ENCODE measurements around the gene GEMIN5. TPM values are rescaled to one million over a fixed set of nuclear protein-coding genes. Genes with fewer than 3 reads are reported as not detected.

Gene GEMIN5
- total and polyA plus RNA-seq, 5 donors from 2014 or later = 8.0 to 14.0 (median 11.0) TPM

GRCh38 chr5:154861946-154862345 is 76.1 kb downstream of the GEMIN5 start:
- Histone ChIP-seq H3K36me3 (ENCODE audit: control insufficient read depth, insufficient read depth, low read length) (peaks cover 35% of the 10 kb centered on the region), H3K4me1 (ENCODE audit: control insufficient read depth, insufficient read depth, low read length, poor library complexity, severe bottlenecking) (peaks cover 53% of the 10 kb centered on the region), H3K27me3 (ENCODE audit: control insufficient read depth, insufficient read depth, low read length) (no peaks in the 10 kb centered on the region), H3K9me3 (ENCODE audit: control insufficient read depth in 2 of 2, low read length in 2 of 2) (no peaks in the 10 kb centered on the region), H3K4me3 (ENCODE audit: low read depth, low read length) (no peak overlapping the region), H3K27ac (ENCODE audit: insufficient read depth, low read length, poor library complexity, severe bottlenecking) (no peak overlapping the region)
- peaks cover 19 to 69% (median 48%) of the 10 kb centered on the region in 4 donors for H3K4me1 Mint-ChIP-seq
- H3K27ac Mint-ChIP-seq = peak overlapping the region; percentile 25 to 76 (median 63)
- peaks cover 33% of the 10 kb centered on the region for H3K36me3 Mint-ChIP-seq
- DNase-seq (no peak), ATAC-seq (ENCODE audit: low read depth in 2 of 2) (no peak)
- H3K4me3 Mint-ChIP-seq = peak overlapping the region; percentile 64 to 96 (median 94)
- no peaks in the 10 kb centered on the region for H3K27me3 Mint-ChIP-seq
- no peaks in the 10 kb centered on the region for H3K9me3 Mint-ChIP-seq

DNA sequence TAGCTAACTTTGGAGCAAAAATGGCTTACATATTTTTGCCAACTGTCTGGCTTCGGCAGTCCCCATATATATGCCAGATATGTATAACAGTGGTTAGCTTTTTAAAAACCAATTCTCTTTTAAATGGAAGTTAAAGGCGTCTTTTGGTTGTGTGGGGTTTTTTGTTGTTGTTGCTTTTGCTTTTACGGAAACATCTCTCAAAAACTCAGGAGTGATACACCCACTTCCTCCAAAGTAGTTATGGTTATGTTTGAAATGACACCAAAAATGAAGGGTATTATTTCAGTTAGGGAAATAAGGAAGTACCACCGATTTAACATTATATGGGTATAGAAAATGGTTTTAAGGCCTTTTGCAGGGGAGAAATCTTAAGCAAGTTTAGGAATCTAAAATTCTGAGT is 77.2 kb downstream of the GEMIN5 start:
- no peak for ATAC-seq (ENCODE audit: low read depth in 2 of 2)
- Histone ChIP-seq H3K4me1 (ENCODE audit: control insufficient read depth, insufficient read depth, low read length, poor library complexity, severe bottlenecking) (peaks cover 54% of the 10 kb centered on the region), H3K27ac (ENCODE audit: insufficient read depth, low read length, poor library complexity, severe bottlenecking) (peak overlapping the region; percentile 99), H3K9me3 (ENCODE audit: control insufficient read depth in 2 of 2, low read length in 2 of 2) (no peaks in the 10 kb centered on the region), H3K4me3 (ENCODE audit: low read depth, low read length) (peak overlapping the region; percentile 97), H3K27me3 (ENCODE audit: control insufficient read depth, insufficient read depth, low read length) (no peaks in the 10 kb centered on the region), H3K36me3 (ENCODE audit: control insufficient read depth, insufficient read depth, low read length) (peaks cover 23% of the 10 kb centered on the region)
- no peaks in the 10 kb centered on the region for H3K27me3 Mint-ChIP-seq
- H3K4me1 Mint-ChIP-seq = peaks cover 22 to 64% (median 47%) of the 10 kb centered on the region in 4 donors
- H3K27ac Mint-ChIP-seq = peak overlapping the region; percentile 72 to 100 (median 98)
- no peaks in the 10 kb centered on the region for H3K9me3 Mint-ChIP-seq
- H3K4me3 Mint-ChIP-seq = peak overlapping the region; percentile 92 to 96 (median 94)
- DNase-seq = peak in 1 of 3 donors; percentile 27
- peaks cover 25% of the 10 kb centered on the region for H3K36me3 Mint-ChIP-seq

DNA sequence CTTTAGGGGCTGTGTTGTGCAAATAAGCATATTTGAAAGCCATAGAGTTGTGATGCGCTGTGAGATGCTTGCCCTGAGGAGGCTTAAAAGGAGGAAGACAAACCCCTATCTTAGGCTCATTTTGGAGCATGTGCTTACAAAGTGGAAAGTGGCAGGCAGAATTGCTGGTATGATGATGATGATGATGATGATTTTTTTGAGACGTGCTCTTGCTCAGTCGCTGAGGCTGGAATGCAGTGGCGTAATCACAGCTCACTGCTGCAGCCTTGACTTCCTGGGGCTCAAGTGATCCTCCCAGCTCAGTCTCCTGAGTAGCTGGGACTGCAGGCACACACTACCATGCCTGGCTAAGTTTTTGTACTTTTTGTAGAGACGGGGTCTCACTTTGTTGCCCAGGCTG is 77.9 kb downstream of the GEMIN5 start:
- DNase-seq (peak in 1 of 3 donors; percentile 25), ATAC-seq (ENCODE audit: low read depth in 2 of 2) (no peak)
- H3K9me3 ChIP-seq (ENCODE audit: control insufficient read depth in 2 of 2, low read length in 2 of 2) = no peaks in the 10 kb centered on the region
- peaks cover 17% of the 10 kb centered on the region for H3K36me3 ChIP-seq (ENCODE audit: control insufficient read depth, insufficient read depth, low read length)
- Mint-ChIP-seq H3K27me3 (no peaks in the 10 kb centered on the region), H3K36me3 (peaks cover 18% of the 10 kb centered on the region), H3K27ac (peak overlapping the region; percentile 72 to 100 (median 98)), H3K4me3 (peak overlapping the region; percentile 92 to 96 (median 94)), H3K9me3 (no peaks in the 10 kb centered on the region), H3K4me1 (peaks cover 22 to 58% (median 44%) of the 10 kb centered on the region in 4 donors)
- H3K4me1 ChIP-seq (ENCODE audit: control insufficient read depth, insufficient read depth, low read length, poor library complexity, severe bottlenecking) = peaks cover 54% of the 10 kb centered on the region
- peak overlapping the region; percentile 99 for H3K27ac ChIP-seq (ENCODE audit: insufficient read depth, low read length, poor library complexity, severe bottlenecking)
- H3K27me3 ChIP-seq (ENCODE audit: control insufficient read depth, insufficient read depth, low read length) = no peaks in the 10 kb centered on the region
- peak overlapping the region; percentile 97 for H3K4me3 ChIP-seq (ENCODE audit: low read depth, low read length)

- H3K4me1 ChIP-seq (ENCODE audit: control insufficient read depth, insufficient read depth, low read length, poor library complexity, severe bottlenecking) = peaks cover 54% of the 10 kb centered on the region
- H3K36me3 Mint-ChIP-seq = peaks cover 15% of the 10 kb centered on the region
- DNase-seq (peak in 2 of 3 donors; percentile 47 to 66), ATAC-seq (ENCODE audit: low read depth in 2 of 2) (no peak)
- peak overlapping the region; percentile 99 for H3K27ac ChIP-seq (ENCODE audit: insufficient read depth, low read length, poor library complexity, severe bottlenecking)
- H3K36me3 ChIP-seq (ENCODE audit: control insufficient read depth, insufficient read depth, low read length) = peaks cover 9% of the 10 kb centered on the region
- no peaks in the 10 kb centered on the region for H3K9me3 Mint-ChIP-seq
- peak overlapping the region; percentile 97 for H3K4me3 ChIP-seq (ENCODE audit: low read depth, low read length)
- no peaks in the 10 kb centered on the region for H3K9me3 ChIP-seq (ENCODE audit: control insufficient read depth in 2 of 2, low read length in 2 of 2)
- H3K27ac Mint-ChIP-seq = peak overlapping the region; percentile 97 to 100 (median 98)
- H3K4me1 Mint-ChIP-seq = peaks cover 19 to 52% (median 40%) of the 10 kb centered on the region in 4 donors
- H3K27me3 Mint-ChIP-seq = no peaks in the 10 kb centered on the region
- peak overlapping the region; percentile 92 to 96 (median 94) for H3K4me3 Mint-ChIP-seq
- no peaks in the 10 kb centered on the region for H3K27me3 ChIP-seq (ENCODE audit: control insufficient read depth, insufficient read depth, low read length)
Measured at GRCh38 chr5:154858972-154859871, 78.8 kb downstream of the GEMIN5 start.

- H3K27ac ChIP-seq (ENCODE audit: insufficient read depth, low read length, poor library complexity, severe bottlenecking) = peak within 1 kb of the TSS; percentile 99
- Mint-ChIP-seq H3K36me3 (peaks cover 14% of the 10 kb centered on the region), H3K27me3 (no peaks in the 10 kb centered on the region), H3K9me3 (no peaks in the 10 kb centered on the region), H3K4me3 (peak within 1 kb of the TSS; percentile 92 to 96 (median 94)), H3K27ac (peak within 1 kb of the TSS; percentile 97 to 100 (median 98)), H3K4me1 (peaks cover 19 to 47% (median 36%) of the 10 kb centered on the region in 4 donors)
- peaks cover 54% of the 10 kb centered on the region for H3K4me1 ChIP-seq (ENCODE audit: control insufficient read depth, insufficient read depth, low read length, poor library complexity, severe bottlenecking)
- peak within 1 kb of the TSS; percentile 97 for H3K4me3 ChIP-seq (ENCODE audit: low read depth, low read length)
- H3K36me3 ChIP-seq (ENCODE audit: control insufficient read depth, insufficient read depth, low read length) = peaks cover 4% of the 10 kb centered on the region
- no peaks in the 10 kb centered on the region for H3K9me3 ChIP-seq (ENCODE audit: control insufficient read depth in 2 of 2, low read length in 2 of 2)
- DNase-seq = peak; percentile 93 to 98 (median 97)
- H3K27me3 ChIP-seq (ENCODE audit: control insufficient read depth, insufficient read depth, low read length) = no peaks in the 10 kb centered on the region
- peak; percentile 86 to 88 for ATAC-seq (ENCODE audit: low read depth in 2 of 2)
Measured at GRCh38 chr5:154858297-154858971, 79.6 kb downstream of the GEMIN5 start, which contains the start of gene CNOT8. TSS of gene CNOT8 (plus strand) at chr5:154858627. CDS start at chr5:154863279, 4,652 bp downstream.

- no peaks in the 10 kb centered on the region for H3K9me3 ChIP-seq (ENCODE audit: control insufficient read depth in 2 of 2, low read length in 2 of 2)
- Mint-ChIP-seq H3K4me3 (peak overlapping the region; percentile 92 to 96 (median 94)), H3K4me1 (peaks cover 17 to 40% (median 30%) of the 10 kb centered on the region in 4 donors), H3K36me3 (peaks cover 8% of the 10 kb centered on the region), H3K27me3 (no peaks in the 10 kb centered on the region), H3K27ac (peak overlapping the region; percentile 97 to 100 (median 98)), H3K9me3 (no peaks in the 10 kb centered on the region)
- H3K4me3 ChIP-seq (ENCODE audit: low read depth, low read length) = peak overlapping the region; percentile 82
- H3K27me3 ChIP-seq (ENCODE audit: control insufficient read depth, insufficient read depth, low read length) = no peaks in the 10 kb centered on the region
- peak overlapping the region; percentile 99 for H3K27ac ChIP-seq (ENCODE audit: insufficient read depth, low read length, poor library complexity, severe bottlenecking)
- peaks cover 47% of the 10 kb centered on the region for H3K4me1 ChIP-seq (ENCODE audit: control insufficient read depth, insufficient read depth, low read length, poor library complexity, severe bottlenecking)
- peak; percentile 86 to 90 (median 87) for DNase-seq
- peak; percentile 47 to 52 for ATAC-seq (ENCODE audit: low read depth in 2 of 2)
- H3K36me3 ChIP-seq (ENCODE audit: control insufficient read depth, insufficient read depth, low read length) = peaks cover 3% of the 10 kb centered on the region
Measured at GRCh38 chr5:154857530-154858296, 80.3 kb downstream of the GEMIN5 start.

DNA sequence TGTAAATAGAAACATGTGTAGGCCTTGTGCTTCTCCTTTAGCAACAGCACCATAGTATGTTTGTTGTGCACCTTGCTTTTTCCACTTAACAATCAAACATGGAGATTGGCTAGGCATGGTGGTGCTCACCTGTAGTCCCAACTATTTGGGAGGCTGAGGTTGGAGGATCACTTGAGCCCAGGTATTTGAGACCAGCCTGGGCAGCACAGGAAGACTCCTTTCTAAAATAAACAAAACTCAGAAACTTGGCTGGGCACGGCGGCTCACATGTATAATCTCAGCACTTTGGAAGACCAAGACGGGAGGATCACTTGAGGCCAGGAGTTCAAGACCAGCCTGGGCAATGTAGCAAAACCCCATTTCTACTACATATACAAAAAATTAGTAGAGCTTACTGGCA is 86.7 kb downstream of the GEMIN5 start:
- no peaks in the 10 kb centered on the region for H3K4me1 ChIP-seq (ENCODE audit: control insufficient read depth, insufficient read depth, low read length, poor library complexity, severe bottlenecking)
- no peak overlapping the region for H3K27ac Mint-ChIP-seq

More for the DNA sequence above, 86.7 kb downstream of the GEMIN5 start:
- H3K4me3 ChIP-seq (ENCODE audit: low read depth, low read length) = no peak overlapping the region
- DNase-seq (no peak), ATAC-seq (ENCODE audit: low read depth in 2 of 2) (no peak)
- no peaks in the 10 kb centered on the region for H3K9me3 Mint-ChIP-seq
- H3K27me3 ChIP-seq (ENCODE audit: control insufficient read depth, insufficient read depth, low read length) = no peaks in the 10 kb centered on the region
- no peaks in the 10 kb centered on the region for H3K27me3 Mint-ChIP-seq
- H3K4me1 Mint-ChIP-seq = peaks cover 0 to 7% (median 0%) of the 10 kb centered on the region in 4 donors
- H3K36me3 Mint-ChIP-seq = no peaks in the 10 kb centered on the region
- no peaks in the 10 kb centered on the region for H3K9me3 ChIP-seq (ENCODE audit: control insufficient read depth in 2 of 2, low read length in 2 of 2)
- peak overlapping the region in 1 of 4 donors; percentile 66 for H3K4me3 Mint-ChIP-seq
- no peak overlapping the region for H3K27ac ChIP-seq (ENCODE audit: insufficient read depth, low read length, poor library complexity, severe bottlenecking)
- no peaks in the 10 kb centered on the region for H3K36me3 ChIP-seq (ENCODE audit: control insufficient read depth, insufficient read depth, low read length)

All from CD4-positive, CD25-positive, alpha-beta regulatory T cell (primary cell).